NB4 (cell line): ENCODE measurements around the gene SCFD2.

Experiments used
- CTCF ChIP-seq: IDR thresholded peaks from one replicate; pipeline ENCODE4 v1.5.1; 2012; ENCODE audit warnings: low read depth, low read length
- MAX ChIP-seq: IDR thresholded peaks from 2 replicates; pipeline ENCODE4 v1.6.1; 2011; ENCODE audit warnings: low read depth, low read length
- MYC ChIP-seq: IDR thresholded peaks from 2 replicates; pipeline ENCODE4 v1.6.1; 2011; ENCODE audit warnings: low read depth, low read length
- POLR2A ChIP-seq: IDR thresholded peaks from 2 replicates; pipeline ENCODE4 v1.6.1; 2011; ENCODE audit warnings: mild to moderate bottlenecking; ENCODE audit not compliant: insufficient read length; ENCODE audit errors: extremely low read depth

GRCh38 chr4:53348046-53348445, 17.8 kb downstream of the SCFD2 start:
- no peak for TF ChIP-seq POLR2A
- no peak for TF ChIP-seq CTCF
- TF ChIP-seq MAX = no peak
- TF ChIP-seq MYC = no peak
